Measurements from ENCODE around the gene SNU13.

DNA sequence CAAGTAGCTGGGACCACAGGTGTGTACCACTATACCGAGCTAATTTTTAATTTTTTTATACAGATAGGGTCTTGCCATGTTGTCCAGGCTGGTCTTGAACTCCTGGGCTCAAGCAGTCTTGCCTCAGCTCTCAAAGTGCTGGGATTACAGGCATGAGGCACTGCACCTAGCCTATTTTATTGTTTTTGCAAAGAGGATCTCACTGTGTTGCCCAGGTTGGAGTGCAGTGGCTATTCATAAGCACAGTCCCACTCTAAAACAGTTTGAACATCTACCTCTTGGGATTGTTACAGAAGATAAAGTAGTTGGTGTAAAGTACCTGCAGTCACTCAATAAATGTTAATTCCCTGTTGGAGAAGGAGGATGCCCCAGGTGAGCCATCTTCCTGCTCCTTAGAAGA lies 38.4 kb downstream of the SNU13 start:
- no peak for TF ChIP-seq CTCF (IDR thresholded peaks at IDR 0.05)
- TF ChIP-seq POLR2AphosphoS5 (IDR thresholded peaks at IDR 0.05): no peak
